GM12878 (cell line): ENCODE measurements around the gene SPATS2L. TPM values are rescaled to one million over a fixed set of nuclear protein-coding genes. Genes with fewer than 3 reads are reported as not detected.

Source experiments
- ATAC-seq: fragments of 200-7000 bp; cut with Tn5 transposase; 3 replicates; pipeline ENCODE4 v1.9.1; 2020; ENCODE audit warnings: mild to moderate bottlenecking, moderate library complexity
- BruUV-seq: library from RNA; stranded (reverse); fragments of 400-500 nt; replicated peaks from 2 replicates; lab custom pipeline; 2021; lab: Mats Ljungman, UMichigan
- CTCF ChIA-PET: fragments of 300-600 bp; sonication (Branson Sonifier 250); formaldehyde crosslinking; extraction: SDS; loops from one replicate; lab custom pipeline; 2021; ENCODE audit warnings: inconsistent platforms; lab: Yijun Ruan, JAX
- POLR2A ChIA-PET: fragments of 350-600 bp; formaldehyde crosslinking; extraction: SDS; loops from one replicate; lab custom pipeline; 2021; ENCODE audit warnings: inconsistent platforms; lab: Charles Lee
- RAD21 ChIA-PET: fragments of 300-600 bp; sonication (Branson Sonifier 250); formaldehyde crosslinking; loops from one replicate; lab custom pipeline; 2023; ENCODE audit warnings: antibody characterized with exemption; ENCODE audit not compliant: unreplicated experiment; lab: Charles Lee
- SMC1A ChIA-PET: fragments of 300-600 bp; sonication (Branson Sonifier 250); formaldehyde crosslinking; loops from one replicate; lab custom pipeline; 2023; ENCODE audit not compliant: unreplicated experiment, uncharacterized antibody; lab: Charles Lee
- DNase-seq: peaks from one replicate; pipeline ENCODE4 v3.0.0-alpha.2; 2011; ENCODE audit warnings: low read depth, low spot score
- FAIRE-seq: peaks from 3 replicates; lab custom pipeline; 2011; peaks lifted over from hg19 to GRCh38; lab: Jason Lieb, UNC
- H2AFZ ChIP-seq: 2 replicates; pipeline ENCODE4 v1.6.0; 2011; ENCODE audit warnings: low read depth, low read length, control low read depth; ENCODE audit not compliant: control insufficient read depth
- H3K27ac ChIP-seq: 2 replicates; pipeline ENCODE4 v1.5.1; 2011; ENCODE audit warnings: control low read depth; ENCODE audit not compliant: control insufficient read depth, insufficient read depth
- H3K27me3 ChIP-seq, 2 experiments: replicated peaks in 1 of 2; 2 replicates each; pipeline versions ENCODE4 v1.6.0 to v1.6.1; 2011; ENCODE audit warnings: low read length in 1 of 2; ENCODE audit not compliant: control insufficient read depth in 2 of 2, insufficient read depth in 2 of 2
- H3K36me3 ChIP-seq, 2 experiments: 2 replicates each; pipeline ENCODE4 v1.5.1; 2011; ENCODE audit warnings: low read length in 1 of 2; ENCODE audit not compliant: control insufficient read depth in 2 of 2, insufficient read depth in 2 of 2
- H3K4me1 ChIP-seq: 2 replicates; pipeline ENCODE4 v1.6.1; 2011; ENCODE audit warnings: mild to moderate bottlenecking, low read length, moderate library complexity, mixed read lengths; ENCODE audit not compliant: control insufficient read depth, insufficient read depth
- H3K4me2 ChIP-seq: 2 replicates; pipeline ENCODE4 v1.6.0; 2011; ENCODE audit warnings: control low read depth; ENCODE audit not compliant: control insufficient read depth, insufficient read depth
- H3K4me3 ChIP-seq: fragments of 200-600 bp; sonication (generic); 2 replicates; pipeline ENCODE4 v1.5.1; 2016
- H3K79me2 ChIP-seq: 2 replicates; pipeline ENCODE4 v1.6.0; 2011; ENCODE audit warnings: low read length; ENCODE audit not compliant: control insufficient read depth, insufficient read depth
- H3K9ac ChIP-seq: 2 replicates; pipeline ENCODE4 v1.8.0; 2011; ENCODE audit warnings: low read length, control low read depth, mixed read lengths; ENCODE audit not compliant: control insufficient read depth, insufficient read depth
- H3K9me3 ChIP-seq: replicated peaks from 3 replicates; pipeline ENCODE4 v1.5.1; 2011; ENCODE audit warnings: mild to moderate bottlenecking, low read length; ENCODE audit not compliant: control insufficient read depth, insufficient read depth
- H4K20me1 ChIP-seq: 2 replicates; pipeline ENCODE4 v1.6.0; 2011; ENCODE audit not compliant: control insufficient read depth, insufficient read depth
- ATF7 ChIP-seq: fragments of 450-650 bp; IDR thresholded peaks from 2 replicates; pipeline ENCODE4 v1.6.1; 2016; ENCODE audit warnings: low read depth, mild to moderate bottlenecking
- BCL11A ChIP-seq: IDR thresholded peaks from 2 replicates; pipeline ENCODE4 v1.6.1; 2011; ENCODE audit warnings: low read depth, low read length
- BHLHE40 ChIP-seq, 2 experiments: fragments of 450-650 bp in 1 of 2; IDR thresholded peaks; 2 replicates each; pipeline ENCODE4 v1.6.1; 2011 to 2017; ENCODE audit warnings: low read depth in 2 of 2, borderline replicate concordance in 1 of 2, improper control_type of control experiment in 1 of 2, low read length in 1 of 2, mild to moderate bottlenecking in 1 of 2
- EP300 ChIP-seq, 2 experiments: fragments of 150-350 bp in 1 of 2; IDR thresholded peaks; 2 replicates each; pipeline ENCODE4 v1.6.1; 2011 to 2012; ENCODE audit warnings: low read depth in 2 of 2, low read length in 2 of 2, borderline replicate concordance in 1 of 2, improper control_type of control experiment in 1 of 2, inconsistent platforms in 1 of 2; ENCODE audit not compliant: control insufficient read depth in 1 of 2
- FOXK2 ChIP-seq: fragments of 450-650 bp; IDR thresholded peaks from 2 replicates; pipeline ENCODE4 v1.6.1; 2017; ENCODE audit warnings: mild to moderate bottlenecking, moderate library complexity
- FOXM1 ChIP-seq: IDR thresholded peaks from 2 replicates; pipeline ENCODE4 v1.6.1; 2012; ENCODE audit warnings: low read depth, mild to moderate bottlenecking, inconsistent platforms, low read length, moderate library complexity
- IKZF1 ChIP-seq: fragments of 450-650 bp; conservative IDR thresholded peaks from 2 replicates; pipeline ENCODE4 v1.6.1; 2017; ENCODE audit warnings: antibody characterized with exemption, mild to moderate bottlenecking
- IKZF2 ChIP-seq, 2 experiments: fragments of 450-650 bp; IDR thresholded peaks; 2 replicates each; pipeline ENCODE4 v1.6.1; 2017; ENCODE audit warnings: mild to moderate bottlenecking in 2 of 2, moderate library complexity in 2 of 2
- IRF4 ChIP-seq: IDR thresholded peaks from 2 replicates; pipeline ENCODE4 v1.6.1; 2011; ENCODE audit warnings: low read depth, low read length
- MTA2 ChIP-seq: fragments of 450-650 bp; IDR thresholded peaks from 2 replicates; pipeline ENCODE4 v1.6.1; 2016; ENCODE audit warnings: low read depth, mild to moderate bottlenecking, moderate library complexity
- PAX5 ChIP-seq: IDR thresholded peaks from 2 replicates; pipeline ENCODE4 v1.6.1; 2011; ENCODE audit warnings: low read depth, low read length, borderline replicate concordance
- RELA ChIP-seq: fragments of 450-650 bp; IDR thresholded peaks from 2 replicates; pipeline ENCODE4 v1.8.0; 2014; ENCODE audit warnings: borderline replicate concordance; ENCODE audit not compliant: partially characterized antibody
- SP1 ChIP-seq: IDR thresholded peaks from one replicate; pipeline ENCODE4 v1.6.1; 2011; ENCODE audit warnings: low read depth, low read length
- SPI1 ChIP-seq: IDR thresholded peaks from 2 replicates; pipeline ENCODE4 v1.6.1; 2011; ENCODE audit warnings: low read depth, mild to moderate bottlenecking, low read length, moderate library complexity, borderline replicate concordance; ENCODE audit not compliant: insufficient read depth
- TCF12 ChIP-seq: IDR thresholded peaks from 2 replicates; pipeline ENCODE4 v1.6.1; 2011; ENCODE audit warnings: low read depth, mild to moderate bottlenecking, low read length
- USF1 ChIP-seq: IDR thresholded peaks from 2 replicates; pipeline ENCODE4 v1.6.1; 2011; ENCODE audit warnings: borderline replicate concordance, low read depth, mild to moderate bottlenecking, moderate library complexity, mixed read lengths, low read length; ENCODE audit not compliant: insufficient read depth; ENCODE audit errors: extremely low read length
- WGBS: methylation state at CpG from one replicate; pipeline ENCODE4 v1.1.6; 2016; ENCODE audit warnings: low lambda C conversion rate; ENCODE audit not compliant: insufficient replicate concordance, insufficient coverage; ENCODE audit errors: missing lambda C conversion rate; 5-methylcytosine and 5-hydroxymethylcytosine counted together
- in situ Hi-C: fragments of 300-500 bp; cut with MboI; formaldehyde crosslinking; loops from 9 replicates; pipeline ENCODE4 v1.14.3; 2018; ENCODE audit warnings: mixed read lengths
- intact Hi-C: fragments of 100-400 bp; cut with micrococcal nuclease; formaldehyde crosslinking; loops from one replicate; pipeline ENCODE4 v1.14.2; 2022; ENCODE audit not compliant: unreplicated experiment
- polyA plus RNA-seq, 11 experiments: library from polyadenylated mRNA; depleted of rRNA in 4 of 11; unstranded in 6 of 11; stranded (reverse) in 5 of 11; fragments of >200 nt; fragmentation: Nextera tagmentation in 4 of 11; fragmentation: Illumina TruSeq in 1 of 11; extraction: Ambion mirVana in 4 of 11; extraction: Trizol in 1 of 11; gene quantifications; 1 replicate in 1 of 11; 2 replicates in 10 of 11; pipeline versions ENCODE4 v1.2.1 to v1.2.3, GENCODE V29; 2011 to 2016; ENCODE audit warnings: inconsistent platforms in 2 of 11, missing spikeins in 2 of 11, low read depth in 1 of 11
- total RNA-seq, 4 experiments: library from RNA; depleted of rRNA in 3 of 4; stranded (reverse); fragments of >200 nt in 3 of 4; fragmentation: Illumina TruSeq in 1 of 4; extraction: Trizol in 1 of 4; gene quantifications; 2 replicates each; pipeline versions ENCODE4 v1.2.1 to v1.2.3, GENCODE V29; 2013 to 2021
- TF ChIP-seq, protein P1 (sequence below): fragments of 450-650 bp; IDR thresholded peaks from 2 replicates; pipeline ENCODE4 v1.6.1; 2017; ENCODE audit warnings: mild to moderate bottlenecking, moderate library complexity

SPATS2L gene
- total and polyA plus RNA-seq, 10 of the 15 experiments (the other 5 are each of a cell fraction or from before 2014, with no cell fraction given): 5.2 to 30.0 (median 20.1) TPM

- no peaks in the 10 kb centered on the region for H3K9me3 ChIP-seq
- FAIRE-seq (no peak), DNase-seq (no peak), ATAC-seq (peak; percentile 64)
- peaks cover 30% of the 10 kb centered on the region for H3K4me1 ChIP-seq
- H3K36me3 ChIP-seq: peaks cover 0 to 2% of the 10 kb centered on the region in 2 experiments; a peak in 2 of 4 replicates
- H2AFZ ChIP-seq: no peak overlapping the region
- in situ Hi-C loops (loop anchor here (5.0 kb wide), 1 partner anchor 496 kb away; no protein-coding TSS in a partner anchor), intact Hi-C loops (no loop called here)
- peak overlapping the region; percentile 61 for H3K27ac ChIP-seq
- no TSS peak for BruUV-seq
- no peak overlapping the region for H3K4me3 ChIP-seq
- H4K20me1 ChIP-seq: no peaks in the 10 kb centered on the region
- peak overlapping the region; percentile 13; the same call in 1 of the 2 replicates for H3K4me2 ChIP-seq
- CTCF ChIA-PET: interaction anchor here (0.6 to 4.9 kb wide), 10 partner anchors 10 to 497 kb away, joined by 3 to 147 read pairs (median 25); no protein-coding TSS in a partner anchor
- H3K27me3 ChIP-seq: no peaks in the 10 kb centered on the region
- no peaks in the 10 kb centered on the region for H3K79me2 ChIP-seq
- no peak overlapping the region for H3K9ac ChIP-seq
- RAD21 ChIA-PET: interaction anchor here (0.8 to 5.5 kb wide), 5 partner anchors 10 to 493 kb away, joined by 3 to 91 read pairs (median 15); no protein-coding TSS in a partner anchor
- 77% methylated on average over 14 of the region's 14 CpGs for WGBS
- POLR2A ChIA-PET: interaction anchor here (0.9 to 1.4 kb wide), 3 partner anchors 10 to 315 kb away, joined by 3 to 7 read pairs (median 3); no protein-coding TSS in a partner anchor
- SMC1A ChIA-PET: interaction anchor here (1.2 to 5.3 kb wide), 6 partner anchors 10 to 494 kb away, joined by 3 to 74 read pairs (median 26); partner anchors contain the start of gene SPATS2L
- no peak for TF ChIP-seq ATF7
- TF ChIP-seq FOXK2: no peak
- TF ChIP-seq BHLHE40 (IDR thresholded peaks at IDR 0.05; ENCODE audit: borderline replicate concordance in 1 of 2, low read depth in 2 of 2, low read length in 1 of 2): peak; percentile 58 to 83; a peak in 3 of 4 replicates
- 0 out of 4 replicates have a peak, but pooled peaks of 1 of the 2 experiments have one; percentile 19 for TF ChIP-seq EP300 (IDR thresholded peaks at IDR 0.05; ENCODE audit: borderline replicate concordance in 1 of 2, control insufficient read depth in 1 of 2, low read depth in 2 of 2, low read length in 2 of 2)
- TF ChIP-seq SP1: peak; percentile 38
- peak; percentile 48; the same call in 1 of the 2 replicates for TF ChIP-seq FOXM1
- TF ChIP-seq PAX5: peak; percentile 80; the same call in 1 of the 2 replicates
- TF ChIP-seq RELA: peak; percentile 82
- peak; percentile 56 for TF ChIP-seq IKZF1
- peak; percentile 28 to 36; a peak in 2 of 4 replicates for TF ChIP-seq IKZF2 (IDR thresholded peaks at IDR 0.05)
- TF ChIP-seq SPI1: peak; percentile 50; the same call in 1 of the 2 replicates
- TF ChIP-seq BCL11A: peak; percentile 36; the same call in 1 of the 2 replicates
- 0 out of 2 replicates have a peak, but pooled peaks have one; percentile 26 for TF ChIP-seq IRF4
- TF ChIP-seq, protein P1, sequence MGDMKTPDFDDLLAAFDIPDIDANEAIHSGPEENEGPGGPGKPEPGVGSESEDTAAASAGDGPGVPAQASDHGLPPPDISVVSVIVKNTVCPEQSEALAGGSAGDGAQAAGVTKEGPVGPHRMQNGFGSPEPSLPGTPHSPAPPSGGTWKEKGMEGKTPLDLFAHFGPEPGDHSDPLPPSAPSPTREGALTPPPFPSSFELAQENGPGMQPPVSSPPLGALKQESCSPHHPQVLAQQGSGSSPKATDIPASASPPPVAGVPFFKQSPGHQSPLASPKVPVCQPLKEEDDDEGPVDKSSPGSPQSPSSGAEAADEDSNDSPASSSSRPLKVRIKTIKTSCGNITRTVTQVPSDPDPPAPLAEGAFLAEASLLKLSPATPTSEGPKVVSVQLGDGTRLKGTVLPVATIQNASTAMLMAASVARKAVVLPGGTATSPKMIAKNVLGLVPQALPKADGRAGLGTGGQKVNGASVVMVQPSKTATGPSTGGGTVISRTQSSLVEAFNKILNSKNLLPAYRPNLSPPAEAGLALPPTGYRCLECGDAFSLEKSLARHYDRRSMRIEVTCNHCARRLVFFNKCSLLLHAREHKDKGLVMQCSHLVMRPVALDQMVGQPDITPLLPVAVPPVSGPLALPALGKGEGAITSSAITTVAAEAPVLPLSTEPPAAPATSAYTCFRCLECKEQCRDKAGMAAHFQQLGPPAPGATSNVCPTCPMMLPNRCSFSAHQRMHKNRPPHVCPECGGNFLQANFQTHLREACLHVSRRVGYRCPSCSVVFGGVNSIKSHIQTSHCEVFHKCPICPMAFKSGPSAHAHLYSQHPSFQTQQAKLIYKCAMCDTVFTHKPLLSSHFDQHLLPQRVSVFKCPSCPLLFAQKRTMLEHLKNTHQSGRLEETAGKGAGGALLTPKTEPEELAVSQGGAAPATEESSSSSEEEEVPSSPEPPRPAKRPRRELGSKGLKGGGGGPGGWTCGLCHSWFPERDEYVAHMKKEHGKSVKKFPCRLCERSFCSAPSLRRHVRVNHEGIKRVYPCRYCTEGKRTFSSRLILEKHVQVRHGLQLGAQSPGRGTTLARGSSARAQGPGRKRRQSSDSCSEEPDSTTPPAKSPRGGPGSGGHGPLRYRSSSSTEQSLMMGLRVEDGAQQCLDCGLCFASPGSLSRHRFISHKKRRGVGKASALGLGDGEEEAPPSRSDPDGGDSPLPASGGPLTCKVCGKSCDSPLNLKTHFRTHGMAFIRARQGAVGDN: peak; percentile 70
- peak; percentile 52 for TF ChIP-seq USF1
- peak; percentile 93 for TF ChIP-seq TCF12
- TF ChIP-seq MTA2: 0 out of 2 replicates have a peak, but pooled peaks have one; percentile 18
Measured at GRCh38 chr2:200472853-200473464, 166.5 kb downstream of the SPATS2L start.
